GM19238 (cell line): ENCODE measurements around the gene FRMD5.
"Not testable (repeated sequence)": the region's sequence is repeated elsewhere in the genome, so short reads cannot be mapped to it uniquely, and the experiment has no call there.

Source experiments
- DNase-seq: peaks from one replicate; pipeline ENCODE4 v3.0.0; 2011; ENCODE audit warnings: low spot score; ENCODE audit not compliant: insufficient read length

Gene FRMD5

GRCh38 chr15:44033894-44034293 is 161.2 kb downstream of the FRMD5 start:
- no peak for DNase-seq

GRCh38 chr15:44032820-44033219 is 162.3 kb downstream of the FRMD5 start:
- DNase-seq, result not testable (repeated sequence)

GRCh38 chr15:44029940-44030568 is 165.0 kb downstream of the FRMD5 start:
- DNase-seq, result no peak

GRCh38 chr15:44029003-44029402 is 166.1 kb downstream of the FRMD5 start:
- DNase-seq, result no peak

GRCh38 chr15:44028349-44028748 is 166.7 kb downstream of the FRMD5 start:
- DNase-seq, result no peak

GRCh38 chr15:44024155-44024554 is 170.9 kb downstream of the FRMD5 start:
- DNase-seq, result no peak

GRCh38 chr15:44023176-44023575 is 171.9 kb downstream of the FRMD5 start:
- DNase-seq, result no peak

GRCh38 chr15:44018151-44018550 is 176.9 kb downstream of the FRMD5 start:
- no peak for DNase-seq

- no peak for DNase-seq
Measured at GRCh38 chr15:44015545-44016305, 179.3 kb downstream of the FRMD5 start.

- DNase-seq, result no peak
Measured at GRCh38 chr15:44011238-44011854, 183.7 kb downstream of the FRMD5 start.

GRCh38 chr15:44010089-44010488 is 185.0 kb downstream of the FRMD5 start:
- no peak for DNase-seq

GRCh38 chr15:44009038-44009437 is 186.0 kb downstream of the FRMD5 start:
- DNase-seq, result no peak

- not testable (repeated sequence) for DNase-seq
Measured at GRCh38 chr15:44000248-44000647, 194.8 kb downstream of the FRMD5 start.

GRCh38 chr15:43998607-43999006 is 196.5 kb downstream of the FRMD5 start:
- DNase-seq, result no peak

GRCh38 chr15:43991206-43991605 is 203.9 kb downstream of the FRMD5 start:
- DNase-seq, result no peak

- DNase-seq, result no peak
Measured at GRCh38 chr15:43989938-43990337, 205.1 kb downstream of the FRMD5 start.

GRCh38 chr15:43988900-43989299 is 206.2 kb downstream of the FRMD5 start:
- no peak for DNase-seq

- no peak for DNase-seq
Measured at GRCh38 chr15:43987924-43988323, 207.1 kb downstream of the FRMD5 start.

- no peak for DNase-seq
Measured at GRCh38 chr15:43985976-43986680, 208.9 kb downstream of the FRMD5 start.

GRCh38 chr15:43981576-43981975 is 213.5 kb downstream of the FRMD5 start:
- no peak for DNase-seq

GRCh38 chr15:43977072-43977884 is 217.8 kb downstream of the FRMD5 start:
- no peak for DNase-seq
